ACC112 (cell line): ENCODE data around the gene UMAD1.
"Not testable (repeated sequence)": the region's sequence is repeated elsewhere in the genome, so short reads cannot be mapped to it uniquely, and the experiment has no call there.

Source experiments
- H2AFZ ChIP-seq: fragments of 200-600 bp; sonication (generic); one replicate; pipeline ENCODE4 v1.6.0; 2017; ENCODE audit warnings: antibody characterized with exemption, low read length; ENCODE audit not compliant: unreplicated experiment
- H3K27ac ChIP-seq: fragments of 200-600 bp; sonication (generic); 2 replicates; pipeline ENCODE4 v1.5.1; 2014; ENCODE audit warnings: low read depth, mild to moderate bottlenecking, antibody characterized with exemption, low read length, moderate library complexity
- H3K27me3 ChIP-seq: fragments of 200-600 bp; sonication (generic); 2 replicates; pipeline ENCODE4 v1.6.1; 2014; ENCODE audit warnings: mild to moderate bottlenecking, antibody characterized with exemption, low read length, moderate library complexity, mixed read lengths; ENCODE audit not compliant: insufficient read depth
- H3K36me3 ChIP-seq: fragments of 200-600 bp; sonication (generic); 2 replicates; pipeline ENCODE4 v1.6.1; 2016; ENCODE audit warnings: mild to moderate bottlenecking, antibody characterized with exemption, low read length, moderate library complexity, mixed read lengths; ENCODE audit not compliant: insufficient read depth
- H3K4me1 ChIP-seq: fragments of 200-600 bp; sonication (generic); one replicate; pipeline ENCODE4 v1.6.1; 2016; ENCODE audit warnings: low read length, mixed read lengths; ENCODE audit not compliant: insufficient read depth, unreplicated experiment, control insufficient read depth
- H3K4me3 ChIP-seq: fragments of 200-600 bp; sonication (generic); 2 replicates; pipeline ENCODE4 v1.5.1; 2014; ENCODE audit warnings: mild to moderate bottlenecking, low read depth, low read length
- H3K79me2 ChIP-seq: fragments of 200-600 bp; sonication (generic); one replicate; pipeline ENCODE4 v1.6.0; 2016; ENCODE audit warnings: low read length; ENCODE audit not compliant: control insufficient read depth, unreplicated experiment, insufficient read depth

Gene UMAD1

GRCh38 chr7:7651479-7651878 lies 10.9 kb downstream of the UMAD1 start:
- Histone ChIP-seq H3K36me3 (no peaks in the 10 kb centered on the region), H3K79me2 (no peaks in the 10 kb centered on the region), H2AFZ (no peak overlapping the region), H3K4me1 (no peaks in the 10 kb centered on the region), H3K27me3 (no peaks in the 10 kb centered on the region), H3K27ac (no peak overlapping the region), H3K4me3 (no peak overlapping the region)

- no peak overlapping the region for H2AFZ ChIP-seq
- no peaks in the 10 kb centered on the region for H3K27me3 ChIP-seq
- H3K4me1 ChIP-seq, result no peaks in the 10 kb centered on the region
- no peak overlapping the region for H3K27ac ChIP-seq
- no peaks in the 10 kb centered on the region for H3K36me3 ChIP-seq
- H3K4me3 ChIP-seq, result no peak overlapping the region
- H3K79me2 ChIP-seq, result no peaks in the 10 kb centered on the region
Measured at GRCh38 chr7:7652798-7653540, 12.4 kb downstream of the UMAD1 start.

- Histone ChIP-seq H3K36me3 (no peaks in the 10 kb centered on the region), H3K79me2 (no peaks in the 10 kb centered on the region), H3K27ac (no peak overlapping the region), H2AFZ (no peak overlapping the region), H3K27me3 (no peaks in the 10 kb centered on the region), H3K4me3 (no peak overlapping the region), H3K4me1 (no peaks in the 10 kb centered on the region)
Measured at GRCh38 chr7:7653593-7654187, 13.1 kb downstream of the UMAD1 start.

- no peak overlapping the region for H3K27ac ChIP-seq
- no peak overlapping the region for H3K4me3 ChIP-seq
- H2AFZ ChIP-seq, result no peak overlapping the region
- H3K79me2 ChIP-seq, result no peaks in the 10 kb centered on the region
- no peaks in the 10 kb centered on the region for H3K36me3 ChIP-seq
- H3K27me3 ChIP-seq, result no peaks in the 10 kb centered on the region
- H3K4me1 ChIP-seq, result no peaks in the 10 kb centered on the region
Measured at GRCh38 chr7:7654964-7655715, 14.6 kb downstream of the UMAD1 start.

GRCh38 chr7:7656459-7656858 lies 15.9 kb downstream of the UMAD1 start:
- H3K4me3 ChIP-seq, H3K27me3 ChIP-seq, H3K27ac ChIP-seq, H2AFZ ChIP-seq, H3K4me1 ChIP-seq, H3K79me2 ChIP-seq, H3K36me3 ChIP-seq: not testable (repeated sequence)

- peaks cover 6% of the 10 kb centered on the region for H3K79me2 ChIP-seq
- H3K36me3 ChIP-seq, result no peaks in the 10 kb centered on the region
- no peaks in the 10 kb centered on the region for H3K27me3 ChIP-seq
- no peak overlapping the region for H2AFZ ChIP-seq
- no peak overlapping the region for H3K4me3 ChIP-seq
- H3K4me1 ChIP-seq, result no peaks in the 10 kb centered on the region
- no peak overlapping the region for H3K27ac ChIP-seq
Measured at GRCh38 chr7:7662527-7662926, 22.0 kb downstream of the UMAD1 start.

GRCh38 chr7:7664291-7664690 lies 23.7 kb downstream of the UMAD1 start:
- H3K79me2 ChIP-seq, result peaks cover 6% of the 10 kb centered on the region
- no peak overlapping the region for H3K27ac ChIP-seq
- no peak overlapping the region for H2AFZ ChIP-seq
- H3K4me1 ChIP-seq, result no peaks in the 10 kb centered on the region
- H3K4me3 ChIP-seq, result no peak overlapping the region
- H3K27me3 ChIP-seq, result no peaks in the 10 kb centered on the region
- H3K36me3 ChIP-seq, result no peaks in the 10 kb centered on the region

GRCh38 chr7:7665031-7665430 lies 24.5 kb downstream of the UMAD1 start:
- Histone ChIP-seq H3K4me1 (no peaks in the 10 kb centered on the region), H3K27ac (no peak overlapping the region), H3K36me3 (no peaks in the 10 kb centered on the region)

GRCh38 chr7:7667187-7667586 lies 26.6 kb downstream of the UMAD1 start:
- no peaks in the 10 kb centered on the region for H3K27me3 ChIP-seq
- H3K36me3 ChIP-seq, result no peaks in the 10 kb centered on the region
- no peak overlapping the region for H3K4me3 ChIP-seq
- peaks cover 6% of the 10 kb centered on the region for H3K79me2 ChIP-seq
- no peak overlapping the region for H2AFZ ChIP-seq
- H3K4me1 ChIP-seq, result no peaks in the 10 kb centered on the region
- no peak overlapping the region for H3K27ac ChIP-seq

More at GRCh38 chr7:7665031-7665430, 24.5 kb downstream of the UMAD1 start:
- H2AFZ ChIP-seq, result no peak overlapping the region
- H3K27me3 ChIP-seq, result no peaks in the 10 kb centered on the region
- peaks cover 6% of the 10 kb centered on the region for H3K79me2 ChIP-seq
- no peak overlapping the region for H3K4me3 ChIP-seq

GRCh38 chr7:7668706-7669105 lies 28.2 kb downstream of the UMAD1 start:
- Histone ChIP-seq H3K27ac (no peak overlapping the region), H3K79me2 (peaks cover 4% of the 10 kb centered on the region), H3K36me3 (no peaks in the 10 kb centered on the region), H3K4me1 (no peaks in the 10 kb centered on the region), H3K4me3 (no peak overlapping the region), H2AFZ (no peak overlapping the region), H3K27me3 (no peaks in the 10 kb centered on the region)

GRCh38 chr7:7670490-7670889 lies 29.9 kb downstream of the UMAD1 start:
- Histone ChIP-seq H3K79me2 (no peaks in the 10 kb centered on the region), H3K36me3 (no peaks in the 10 kb centered on the region), H2AFZ (no peak overlapping the region), H3K4me3 (no peak overlapping the region), H3K27ac (no peak overlapping the region), H3K4me1 (no peaks in the 10 kb centered on the region), H3K27me3 (no peaks in the 10 kb centered on the region)
